Glomerular visceral epithelial cell (primary cell): ENCODE results near the gene NRXN3.
"Not testable (repeated sequence)": the region's sequence is repeated elsewhere in the genome, so short reads cannot be mapped to it uniquely, and the experiment has no call there.

ENCODE experiments used
- DNase-seq: peaks from one replicate; pipeline ENCODE4 v3.0.0-alpha.2; 2016; ENCODE audit errors: extremely low spot score

NRXN3 gene

DNA sequence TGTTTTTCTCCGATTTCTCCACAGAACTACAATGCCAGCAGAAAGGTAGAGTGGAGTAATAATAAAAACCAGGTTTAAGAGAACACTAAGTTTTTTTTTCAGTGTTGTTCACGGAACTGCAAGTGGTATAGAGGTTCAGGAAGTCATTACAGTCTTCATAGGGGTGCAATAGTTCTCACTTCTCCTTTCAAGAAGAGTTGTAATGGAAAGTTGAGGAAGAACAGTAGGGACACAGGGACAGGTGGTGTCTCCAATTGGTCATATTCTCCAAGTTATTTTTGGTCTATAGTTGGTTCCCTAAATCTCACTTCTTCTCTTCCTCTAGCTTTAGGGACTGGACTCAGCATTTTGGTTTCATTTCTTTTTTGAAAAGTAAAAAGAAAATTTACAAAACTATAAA, 894.0 kb downstream of the NRXN3 start:
- DNase-seq: no peak

DNA sequence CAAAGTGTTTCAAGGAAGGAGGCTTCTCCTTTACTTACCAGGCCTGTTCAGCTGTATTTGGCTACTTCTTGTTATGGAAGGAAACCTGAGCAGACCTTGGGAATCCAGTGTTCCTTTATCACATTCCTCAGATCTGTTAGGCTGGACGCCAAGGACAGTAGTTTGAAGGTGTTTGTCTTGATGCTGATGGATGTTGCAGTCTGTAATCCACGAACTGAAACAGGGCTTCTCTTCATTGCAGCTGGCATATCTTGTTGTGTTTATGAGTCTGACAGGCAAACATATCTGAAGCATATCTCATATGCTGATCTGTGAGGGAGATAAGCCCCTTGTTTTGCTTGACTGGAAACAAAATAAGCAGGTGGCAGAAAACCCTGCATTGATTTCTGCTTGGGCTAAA, 904.3 kb downstream of the NRXN3 start:
- no peak for DNase-seq

DNA sequence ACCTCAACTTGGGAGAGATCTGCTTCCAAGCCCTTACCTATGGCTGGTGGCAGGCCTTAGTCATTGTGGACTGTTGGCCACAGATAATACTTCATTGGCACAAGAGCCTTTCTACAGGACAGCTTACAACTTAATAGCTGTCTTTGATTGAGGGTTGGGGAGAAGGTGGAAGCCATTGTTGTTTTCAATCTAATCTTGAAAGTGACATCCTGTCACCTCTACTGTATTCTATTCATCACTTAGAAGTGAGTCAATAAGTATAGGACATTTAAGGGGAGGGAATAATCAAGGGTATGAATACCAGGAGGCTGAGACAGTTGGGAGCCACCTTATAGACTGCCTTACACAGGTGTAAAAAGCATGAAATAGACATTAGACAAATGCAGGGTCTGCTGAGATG, 906.3 kb downstream of the NRXN3 start:
- no peak for DNase-seq

DNA sequence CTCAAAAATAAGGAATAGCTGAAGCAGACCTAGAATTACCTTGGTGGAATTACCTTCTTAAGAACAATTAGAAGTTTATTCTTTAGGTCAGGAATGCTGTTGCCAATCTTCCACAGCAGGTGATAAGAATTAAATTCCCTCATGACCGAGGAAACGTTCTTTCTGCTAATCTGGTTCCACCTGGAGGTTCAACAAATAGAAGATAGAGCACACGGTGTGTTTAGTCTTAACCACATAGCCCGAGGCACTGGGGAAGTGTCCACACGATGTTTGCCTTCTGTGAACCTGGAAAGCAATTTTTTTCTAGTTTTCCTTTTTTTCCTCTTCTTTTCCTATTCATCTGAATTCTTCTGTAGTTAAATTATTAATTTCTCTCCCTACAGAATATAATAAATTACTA, 906.9 kb downstream of the NRXN3 start:
- DNase-seq: no peak

DNA sequence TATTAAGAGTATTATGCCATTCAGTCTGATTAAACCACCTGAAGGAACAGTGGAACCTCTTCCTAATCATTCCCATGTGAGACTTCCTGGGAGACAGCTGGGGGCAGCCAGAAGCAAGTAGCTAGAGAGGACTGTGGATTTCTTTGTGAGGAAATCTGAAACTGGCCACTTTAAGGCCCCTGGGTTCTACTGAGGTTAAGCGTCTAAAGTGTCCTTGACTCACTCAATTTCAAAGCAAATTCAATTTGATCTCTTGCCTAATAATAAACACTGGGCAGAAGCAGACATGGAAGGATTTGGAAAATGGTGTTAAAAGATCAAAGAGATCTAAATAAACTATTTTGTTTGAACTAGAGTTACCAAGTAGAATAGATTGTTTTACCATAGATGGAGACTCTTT, 909.9 kb downstream of the NRXN3 start:
- DNase-seq: no peak

DNA sequence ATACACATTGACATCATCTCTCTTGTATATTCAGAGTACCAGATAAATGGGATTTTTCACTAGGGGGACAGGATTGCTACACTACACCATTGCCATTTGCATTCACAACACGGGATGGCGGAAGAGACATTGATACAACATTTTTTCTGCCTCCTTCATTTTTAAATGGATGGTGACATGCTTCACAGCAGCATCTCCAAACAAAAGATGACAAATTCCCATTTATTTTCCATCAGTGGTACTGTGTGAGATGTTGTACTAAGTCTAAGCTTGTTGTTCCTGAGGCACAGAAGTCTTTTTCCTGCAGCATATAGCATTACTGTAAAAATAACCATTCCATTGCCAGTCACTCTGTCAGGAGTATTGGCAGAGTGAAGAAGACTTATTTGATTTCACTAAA, 912.7 kb downstream of the NRXN3 start:
- DNase-seq: no peak

DNA sequence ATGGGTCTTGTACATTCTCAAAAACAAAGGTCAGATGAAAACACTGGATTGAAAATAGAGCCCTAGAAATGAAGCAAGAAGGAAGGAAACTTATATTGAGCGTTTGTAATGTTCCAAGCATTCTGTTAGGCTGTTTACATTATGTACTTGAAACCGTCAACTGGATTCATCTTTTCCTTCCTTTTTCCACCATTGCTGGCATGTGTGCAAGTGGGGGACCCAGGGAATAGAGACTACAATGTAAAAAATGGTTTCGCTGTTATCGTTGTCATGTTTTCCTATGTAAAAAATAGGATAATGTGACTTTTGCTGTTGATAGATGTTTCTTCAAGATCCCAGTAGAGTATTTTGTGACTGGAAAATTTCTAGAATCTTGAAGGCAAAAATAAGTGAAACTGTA, 913.2 kb downstream of the NRXN3 start:
- DNase-seq: no peak

DNA sequence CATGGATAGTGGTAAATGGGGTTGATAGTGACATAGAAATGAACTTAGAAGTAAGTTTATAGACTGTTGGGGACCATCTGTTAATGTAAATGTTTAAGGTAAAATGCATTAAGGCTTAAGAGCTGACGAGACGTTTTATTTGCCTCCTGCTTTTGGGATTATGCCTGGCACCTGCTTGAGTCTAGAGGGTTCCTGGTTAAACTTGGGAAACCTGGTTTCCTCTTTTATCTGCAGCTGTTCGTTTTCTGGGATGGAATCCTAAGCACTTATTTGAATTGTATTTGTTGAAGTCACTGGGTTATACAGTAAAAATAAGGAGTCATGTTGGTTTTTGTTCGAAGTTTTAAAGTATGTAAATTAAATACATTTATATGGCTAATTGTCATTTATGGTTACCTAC, 914.7 kb downstream of the NRXN3 start:
- DNase-seq: no peak

DNA sequence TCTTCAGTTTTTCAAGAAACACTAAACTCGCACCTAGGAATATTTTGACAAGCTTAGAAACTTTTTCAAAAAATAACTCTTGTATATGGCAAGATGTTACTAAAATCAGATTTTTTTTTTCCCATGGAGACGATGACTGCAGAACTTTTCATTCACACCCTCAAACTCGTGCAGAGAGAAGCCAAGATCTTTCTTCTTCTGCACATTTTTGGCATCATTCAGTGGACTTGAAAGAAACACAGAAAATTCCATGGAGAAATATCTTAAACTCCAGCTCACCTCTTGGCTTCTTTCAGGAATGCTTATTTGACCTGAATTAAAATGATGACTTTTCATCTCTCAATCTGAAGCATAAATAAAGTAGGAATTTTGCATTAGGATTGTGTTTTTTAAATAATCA, 919.4 kb downstream of the NRXN3 start:
- DNase-seq: no peak

DNA sequence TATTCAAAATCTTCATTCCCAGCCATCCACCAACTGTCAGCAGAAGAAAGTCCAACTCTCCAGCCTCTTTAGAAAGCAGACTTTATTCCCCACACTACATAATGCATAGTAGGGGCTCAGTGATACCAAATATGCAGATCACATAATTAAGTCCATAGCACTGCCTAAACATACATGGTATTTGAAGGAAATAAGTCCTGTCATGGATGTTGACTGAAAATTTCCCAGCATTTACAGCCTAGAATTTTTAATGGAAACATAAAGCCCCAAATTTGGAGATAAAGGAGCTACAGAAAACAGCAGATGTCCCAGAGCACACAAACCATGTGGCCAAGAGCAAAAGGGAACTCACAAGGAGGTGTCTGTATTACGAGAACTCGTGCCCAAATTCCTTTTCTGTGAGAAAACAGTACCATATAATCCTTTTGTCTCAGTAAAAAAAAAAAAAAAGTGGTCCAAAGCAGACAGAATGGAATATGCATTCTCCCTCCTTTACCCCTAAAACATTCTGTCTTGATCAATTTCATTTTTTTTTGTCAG, 920.5 kb downstream of the NRXN3 start:
- DNase-seq: no peak

DNA sequence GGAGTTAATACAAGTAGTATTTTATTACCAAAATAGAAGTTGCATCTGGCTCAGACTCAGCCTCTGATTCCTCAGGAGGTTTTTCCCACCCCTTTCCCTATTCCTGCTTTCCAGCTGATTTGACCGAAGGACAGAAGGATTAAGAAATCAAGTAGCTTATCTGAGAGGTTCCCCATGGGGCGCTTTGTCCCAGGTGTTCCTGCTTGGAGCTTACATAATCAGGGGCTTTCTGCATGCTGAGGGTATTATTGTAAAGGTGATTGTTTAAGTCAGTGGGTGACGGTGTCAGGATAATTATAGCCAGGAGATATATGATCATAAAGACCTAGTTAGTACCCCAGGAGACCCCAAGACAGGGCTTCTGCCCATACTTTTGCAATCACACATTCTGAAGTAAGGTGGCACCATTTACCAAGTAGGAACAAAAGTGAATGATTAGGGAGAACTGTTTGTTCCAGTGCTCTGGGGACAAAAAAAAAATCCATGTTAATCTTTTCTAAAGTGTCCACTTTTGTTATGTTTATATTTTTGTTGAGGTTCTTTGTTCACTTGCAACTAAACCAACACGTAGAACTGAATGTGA, 921.3 kb downstream of the NRXN3 start:
- no peak for DNase-seq

DNA sequence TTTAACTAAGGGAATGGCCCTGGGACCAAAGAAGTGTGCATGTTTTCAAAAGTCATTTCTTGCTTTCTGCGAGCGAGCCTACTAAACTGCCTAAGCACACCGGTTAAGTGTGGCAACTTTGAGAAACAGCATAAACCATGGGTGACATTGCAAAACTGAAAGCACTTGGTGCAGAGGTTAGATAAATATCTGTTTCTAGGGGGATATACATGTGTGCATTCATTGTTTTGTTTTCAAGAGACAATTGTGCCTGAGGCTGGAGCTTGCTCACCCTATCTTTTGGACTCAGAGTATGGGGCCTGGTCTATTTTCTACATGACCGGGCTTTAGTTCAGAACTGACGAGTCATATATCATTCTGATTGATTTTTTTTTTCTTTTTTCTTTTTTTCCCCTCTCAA, 923.4 kb downstream of the NRXN3 start:
- DNase-seq: no peak

DNA sequence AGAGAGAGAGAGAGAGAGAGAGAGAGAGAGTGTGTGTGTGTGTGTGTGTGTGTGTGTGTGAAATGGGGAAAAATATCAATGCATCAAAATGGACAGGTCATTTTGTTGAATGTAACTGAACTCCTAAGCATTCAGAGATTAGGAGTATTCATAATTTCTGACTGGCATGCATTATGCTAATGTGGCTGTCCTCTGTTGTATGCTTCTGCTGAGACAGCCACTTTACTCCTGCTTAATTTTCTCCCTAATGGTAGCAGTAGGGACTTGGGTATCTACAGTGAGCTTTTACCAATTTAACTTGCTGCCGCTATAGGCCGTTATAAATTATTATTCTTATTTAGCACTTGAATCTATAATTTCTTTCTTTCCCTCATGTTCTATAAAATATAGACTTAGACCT, 924.8 kb downstream of the NRXN3 start:
- no peak for DNase-seq

DNA sequence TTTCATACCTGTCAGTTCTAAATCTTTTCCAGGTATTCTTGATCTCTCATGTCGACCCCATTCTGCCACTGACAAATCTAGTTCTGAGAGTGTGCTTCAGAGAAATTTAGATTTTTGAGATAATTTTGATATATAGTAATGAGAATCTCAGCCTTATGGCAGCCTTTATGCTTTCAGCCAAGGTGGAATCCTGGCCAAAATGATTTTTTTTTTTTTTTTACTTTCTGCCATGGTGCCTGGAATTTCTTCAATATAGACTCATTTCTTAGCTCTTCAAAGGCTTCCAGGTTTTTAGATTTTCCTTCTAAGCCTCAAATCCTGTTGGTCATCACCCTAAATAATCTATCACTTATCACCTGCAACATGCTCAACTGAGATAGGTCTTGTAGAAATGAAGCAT, 926.6 kb downstream of the NRXN3 start:
- no peak for DNase-seq

DNA sequence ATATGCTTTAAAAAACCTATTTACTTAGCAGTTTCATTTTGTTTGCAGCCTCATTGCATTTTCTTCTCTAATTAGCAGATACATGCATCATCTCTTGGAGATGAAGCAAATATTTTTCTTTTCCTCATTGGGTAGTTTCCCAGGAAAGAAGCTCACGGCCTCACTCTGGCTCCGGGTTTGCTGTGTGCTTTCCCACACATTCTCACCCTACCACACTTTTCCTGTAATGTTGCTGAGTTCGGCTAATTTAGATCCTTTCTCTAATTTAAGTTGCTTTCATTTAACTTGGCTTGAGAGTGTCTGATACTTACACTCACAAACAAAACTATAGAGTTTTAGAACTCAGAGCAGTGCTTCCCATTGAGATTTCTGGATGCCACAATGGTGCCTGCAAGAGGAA, 928.2 kb downstream of the NRXN3 start:
- no peak for DNase-seq

DNA sequence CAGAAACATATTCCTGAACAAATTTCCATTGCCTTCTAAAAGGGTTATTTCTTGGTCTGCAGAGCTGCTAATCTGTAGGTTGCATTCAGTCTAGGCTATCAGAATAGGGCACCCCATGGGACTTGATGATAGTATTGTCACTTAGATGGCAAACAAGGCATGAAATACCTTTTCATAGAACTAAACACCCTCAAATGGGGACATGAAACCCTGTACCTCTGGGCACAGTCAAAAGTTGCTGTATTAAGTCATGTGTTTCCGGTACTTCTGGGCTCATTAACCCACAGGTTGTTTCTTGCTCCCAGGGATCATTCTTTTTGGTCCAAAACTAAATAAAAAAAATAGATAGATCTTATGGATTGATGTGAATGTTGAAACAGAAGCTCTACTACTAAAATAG, 930.4 kb downstream of the NRXN3 start:
- no peak for DNase-seq

DNA sequence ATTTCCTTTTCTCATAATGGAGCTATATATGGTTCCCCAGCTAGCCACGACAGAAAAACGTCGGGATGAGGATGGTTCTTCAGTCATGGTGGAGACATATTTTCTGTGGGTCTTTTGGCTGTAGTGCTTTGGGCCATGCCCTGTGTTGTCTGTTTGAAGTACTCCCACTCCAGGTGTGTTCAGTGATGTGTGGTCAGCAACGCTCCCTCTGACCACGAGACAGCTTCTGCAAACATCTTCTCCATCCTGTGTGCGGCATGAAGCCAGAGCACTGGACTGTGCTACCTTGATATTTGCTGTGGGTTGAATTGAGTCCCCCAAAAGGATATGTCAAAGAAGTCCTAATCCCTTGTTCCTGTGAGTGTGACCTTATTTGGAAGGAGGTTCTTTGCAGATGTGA, 931.2 kb downstream of the NRXN3 start:
- DNase-seq: no peak

DNA sequence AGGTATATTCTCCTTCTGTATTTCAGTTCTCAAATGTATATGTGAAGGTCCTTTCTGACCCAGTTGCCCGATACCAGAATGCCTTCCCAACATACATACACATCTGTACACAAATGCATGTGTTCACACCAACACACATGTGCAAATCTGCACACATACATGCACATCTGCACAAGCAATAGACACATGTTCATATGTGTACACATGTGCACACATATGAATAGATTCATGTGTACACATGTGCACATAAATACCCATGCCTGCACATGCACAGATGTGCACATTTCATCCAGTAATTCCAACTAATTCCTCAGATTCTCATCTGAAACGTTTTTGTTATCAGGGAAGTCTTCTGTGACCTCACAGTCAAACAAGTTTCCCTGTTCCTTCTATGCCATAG, 933.6 kb downstream of the NRXN3 start:
- no peak for DNase-seq

DNA sequence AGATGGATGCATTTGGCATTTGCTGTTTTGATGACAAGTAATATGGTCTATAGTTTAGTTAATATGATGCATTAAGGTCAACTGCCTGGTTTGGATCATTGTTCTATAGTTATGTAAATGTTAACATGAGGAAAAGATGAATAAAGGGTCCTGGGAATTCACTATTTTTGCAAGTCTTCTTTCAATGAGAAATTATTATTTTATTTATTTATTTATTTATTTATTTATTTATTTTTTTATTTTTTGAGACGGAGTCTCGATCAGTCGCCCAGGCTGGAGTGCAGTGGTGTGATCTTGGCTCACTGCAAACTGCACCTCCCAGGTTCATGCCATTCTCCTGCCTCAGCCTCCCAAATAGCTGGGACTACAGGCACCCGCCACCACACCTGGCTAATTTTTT, 940.4 kb downstream of the NRXN3 start:
- DNase-seq: not testable (repeated sequence)

DNA sequence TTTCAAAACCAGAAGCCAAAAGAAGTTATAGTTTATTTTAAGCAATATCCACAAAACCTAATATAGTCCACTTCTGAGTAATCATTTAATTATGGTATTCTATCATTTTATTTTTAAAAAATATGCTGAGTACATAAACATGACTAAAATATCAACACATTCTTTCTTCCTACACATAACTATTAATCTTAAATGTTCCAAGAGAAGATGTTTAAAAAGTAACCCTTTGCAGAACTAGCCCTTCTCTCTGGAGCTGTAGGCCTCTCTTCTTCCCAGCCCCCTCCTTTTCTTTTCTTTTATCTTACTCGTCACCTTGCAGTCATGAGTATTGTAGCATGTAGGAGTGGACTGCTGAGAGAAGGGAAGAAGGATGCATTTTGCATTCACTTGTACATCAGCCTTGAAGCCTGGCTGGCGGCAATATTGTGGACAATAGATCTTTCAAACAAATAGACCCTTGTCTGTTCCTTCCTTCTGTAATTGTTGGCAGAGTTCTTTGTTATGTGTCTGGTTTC, 941.9 kb downstream of the NRXN3 start:
- DNase-seq: no peak

DNA sequence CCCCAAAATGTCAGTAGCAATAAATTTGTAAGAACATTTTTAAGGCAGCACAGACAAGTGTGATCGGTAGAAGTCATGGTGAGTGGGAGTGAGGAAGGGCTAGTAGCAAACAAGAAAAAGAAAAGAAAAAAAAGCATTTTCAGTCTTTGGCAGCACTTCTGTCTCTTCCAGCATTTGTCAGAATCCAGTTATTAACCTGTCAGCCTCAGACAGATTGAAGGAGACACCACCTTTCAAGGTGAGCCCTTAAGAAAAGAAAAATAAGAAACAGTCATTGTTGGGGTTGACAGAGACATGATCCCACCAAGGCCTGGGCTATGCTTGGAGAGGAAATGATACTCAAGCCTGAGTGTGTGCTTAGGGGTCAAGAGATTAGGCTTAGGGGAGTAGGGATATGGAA, 947.4 kb downstream of the NRXN3 start:
- no peak for DNase-seq

DNA sequence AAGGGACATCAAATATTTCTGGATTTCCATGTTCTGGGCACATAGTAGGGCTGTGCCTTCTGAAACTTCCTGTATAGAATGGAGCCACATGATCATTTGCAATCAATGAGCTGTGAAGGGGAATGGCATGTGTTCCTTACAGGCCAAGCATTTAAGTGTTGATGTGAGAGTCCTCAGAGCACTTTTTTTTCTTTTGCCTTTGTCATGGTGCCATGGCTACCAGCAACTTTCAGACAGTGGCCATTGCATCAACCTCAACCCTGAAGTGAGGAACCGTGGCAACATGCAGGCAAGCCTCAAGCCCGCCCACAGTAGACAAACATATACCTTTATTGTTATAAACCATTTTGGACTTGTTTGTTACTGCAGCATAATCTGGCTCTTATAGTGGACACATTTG, 948.1 kb downstream of the NRXN3 start:
- DNase-seq: no peak

DNA sequence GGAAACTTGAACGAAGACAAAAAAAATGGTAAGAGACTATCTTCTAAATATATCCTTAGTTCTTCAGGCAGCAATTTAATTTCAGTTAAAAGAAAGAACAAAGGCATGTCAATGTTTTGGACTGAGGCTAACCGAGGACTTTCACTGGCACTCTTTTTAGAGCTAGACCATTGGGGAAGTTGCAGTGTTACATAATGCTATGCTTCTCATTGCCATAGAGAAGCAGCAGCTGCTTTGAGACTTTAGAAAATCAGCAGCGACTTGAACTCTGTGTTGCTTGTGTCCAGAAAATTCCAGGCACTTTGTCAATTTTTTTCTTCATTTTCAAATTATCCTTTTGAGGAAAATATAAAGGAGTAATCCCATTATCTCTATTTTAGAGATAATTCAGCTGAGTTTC, 964.2 kb downstream of the NRXN3 start:
- DNase-seq: no peak
